GM19468 (cell line): ENCODE results near the gene ATG10.

Experiments
- ATAC-seq: cut with Tn5 transposase; IDR thresholded peaks from one replicate; pipeline ENCODE4 v1.9.1; 2021; ENCODE audit warnings: mild to moderate bottlenecking, moderate library complexity, moderate number of reproducible peaks; ENCODE audit not compliant: unreplicated experiment; ENCODE audit errors: extremely low read depth

ATG10 gene

GRCh38 chr5:82204567-82204966 lies 232.7 kb downstream of the ATG10 start:
- ATAC-seq, result no peak

GRCh38 chr5:82205005-82205404 lies 233.2 kb downstream of the ATG10 start:
- no peak for ATAC-seq

GRCh38 chr5:82208371-82208770 lies 236.5 kb downstream of the ATG10 start:
- no peak for ATAC-seq

GRCh38 chr5:82211855-82212572 lies 240.2 kb downstream of the ATG10 start:
- ATAC-seq, result no peak

- ATAC-seq, result no peak
Measured at GRCh38 chr5:82217917-82218316, 246.1 kb downstream of the ATG10 start.

GRCh38 chr5:82218374-82219156 lies 246.7 kb downstream of the ATG10 start:
- ATAC-seq, result no peak

GRCh38 chr5:82221020-82221419 lies 249.2 kb downstream of the ATG10 start:
- ATAC-seq, result no peak

GRCh38 chr5:82222597-82223574 lies 251.1 kb downstream of the ATG10 start:
- no peak for ATAC-seq

GRCh38 chr5:82225525-82226172 lies 253.8 kb downstream of the ATG10 start:
- peak; percentile 64 for ATAC-seq

- ATAC-seq, result no peak
Measured at GRCh38 chr5:82234885-82235284, 263.1 kb downstream of the ATG10 start.

- ATAC-seq, result no peak
Measured at GRCh38 chr5:82244151-82244550, 272.3 kb downstream of the ATG10 start.

GRCh38 chr5:82244854-82245635 lies 273.2 kb downstream of the ATG10 start:
- ATAC-seq, result no peak

- no peak for ATAC-seq
Measured at GRCh38 chr5:82246960-82247574, 275.2 kb downstream of the ATG10 start.

GRCh38 chr5:82252744-82253143 lies 280.9 kb downstream of the ATG10 start:
- ATAC-seq, result no peak

- no peak for ATAC-seq
Measured at GRCh38 chr5:82255844-82256243, 284.0 kb downstream of the ATG10 start.

- ATAC-seq, result no peak
Measured at GRCh38 chr5:82257247-82257646, 285.4 kb downstream of the ATG10 start.

- ATAC-seq, result no peak
Measured at GRCh38 chr5:82257729-82258128, 285.9 kb downstream of the ATG10 start.

GRCh38 chr5:82259172-82259800 lies 287.5 kb downstream of the ATG10 start:
- ATAC-seq, result no peak
